ENCODE measurements around the gene TRAPPC8.

DNA sequence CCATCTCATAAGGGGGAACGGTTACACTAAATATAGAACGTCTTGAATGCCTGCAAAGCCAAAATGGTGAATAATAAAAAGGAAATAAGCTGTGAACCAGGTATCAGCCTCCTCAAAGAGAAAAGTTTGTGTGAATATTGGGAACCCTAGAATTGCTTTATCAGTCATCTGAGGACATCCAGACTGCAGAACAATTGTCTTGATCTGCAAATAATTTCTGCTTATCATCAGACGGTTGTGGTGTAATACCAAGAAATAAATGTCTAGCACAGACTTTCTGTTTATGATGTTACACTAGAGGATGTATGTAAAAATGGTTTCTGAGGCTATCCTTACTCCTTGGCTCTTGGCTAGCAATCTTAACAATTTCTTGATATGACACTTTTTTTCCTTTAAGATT lies 128.8 kb downstream of the TRAPPC8 start:
- TF ChIP-seq CTCF (IDR thresholded peaks at IDR 0.05) (no peak), EZH2phosphoT487 (IDR thresholded peaks at IDR 0.05) (no peak)

Measured in neural progenitor cell (in vitro differentiated cells).